Osteoblast (primary cell): ENCODE data around the gene DBH. TPM values are rescaled to one million over a fixed set of nuclear protein-coding genes. Genes with fewer than 3 reads are reported as not detected.

Experiments
- DNase-seq: peaks from one replicate; pipeline ENCODE4 v3.0.0; 2011; ENCODE audit warnings: low spot score, mixed read lengths; ENCODE audit not compliant: insufficient read length; ENCODE audit errors: missing footprints
- H2AFZ ChIP-seq: 2 replicates; pipeline ENCODE4 v1.6.0; 2011; ENCODE audit warnings: mild to moderate bottlenecking, low read length
- H3K27ac ChIP-seq: 2 replicates; pipeline ENCODE4 v1.5.1; 2011; ENCODE audit warnings: mild to moderate bottlenecking, low read depth, low read length, moderate library complexity
- H3K27me3 ChIP-seq: 2 replicates; pipeline ENCODE4 v1.6.0; 2012; ENCODE audit warnings: mild to moderate bottlenecking, control low read depth, inconsistent platforms, low read length, moderate library complexity; ENCODE audit not compliant: insufficient read depth
- H3K36me3 ChIP-seq: 2 replicates; pipeline ENCODE4 v1.5.1; 2011; ENCODE audit warnings: mild to moderate bottlenecking, low read length, control low read depth, moderate library complexity; ENCODE audit not compliant: insufficient read depth
- H3K4me1 ChIP-seq: 2 replicates; pipeline ENCODE4 v1.5.1; 2011; ENCODE audit warnings: mild to moderate bottlenecking, low read length, control low read depth, moderate library complexity; ENCODE audit not compliant: insufficient read depth
- H3K4me2 ChIP-seq: 2 replicates; pipeline ENCODE4 v1.6.0; 2011; ENCODE audit warnings: mild to moderate bottlenecking, low read length; ENCODE audit not compliant: insufficient read depth
- H3K4me3 ChIP-seq: fragments of 200-600 bp; sonication (generic); 3 replicates; pipeline ENCODE4 v1.5.1; 2012; ENCODE audit warnings: mild to moderate bottlenecking, low read length, inconsistent platforms; ENCODE audit not compliant: insufficient read depth
- H3K79me2 ChIP-seq: 2 replicates; pipeline ENCODE4 v1.6.0; 2012; ENCODE audit warnings: mild to moderate bottlenecking, low read length, control low read depth, inconsistent platforms; ENCODE audit not compliant: insufficient read depth
- H3K9me3 ChIP-seq: 2 replicates; pipeline ENCODE4 v1.5.1; 2011; ENCODE audit warnings: low read depth, low read length, control low read depth
- H4K20me1 ChIP-seq: 2 replicates; pipeline ENCODE4 v1.6.0; 2012; ENCODE audit warnings: mild to moderate bottlenecking, low read length, control low read depth; ENCODE audit not compliant: insufficient read depth
- total RNA-seq: library from RNA; depleted of rRNA; stranded (reverse); fragments of >200 nt; gene quantifications from 2 replicates; pipeline ENCODE4 v1.2.3, GENCODE V29; 2012
- TF ChIP-seq, protein P1 (sequence below): IDR thresholded peaks from 2 replicates; pipeline ENCODE4 v1.5.1; 2011; ENCODE audit warnings: mild to moderate bottlenecking, low read depth, low read length, moderate library complexity; ENCODE audit errors: extremely low read depth

The DBH gene
- total RNA-seq, 1 donor: not detected

DNA sequence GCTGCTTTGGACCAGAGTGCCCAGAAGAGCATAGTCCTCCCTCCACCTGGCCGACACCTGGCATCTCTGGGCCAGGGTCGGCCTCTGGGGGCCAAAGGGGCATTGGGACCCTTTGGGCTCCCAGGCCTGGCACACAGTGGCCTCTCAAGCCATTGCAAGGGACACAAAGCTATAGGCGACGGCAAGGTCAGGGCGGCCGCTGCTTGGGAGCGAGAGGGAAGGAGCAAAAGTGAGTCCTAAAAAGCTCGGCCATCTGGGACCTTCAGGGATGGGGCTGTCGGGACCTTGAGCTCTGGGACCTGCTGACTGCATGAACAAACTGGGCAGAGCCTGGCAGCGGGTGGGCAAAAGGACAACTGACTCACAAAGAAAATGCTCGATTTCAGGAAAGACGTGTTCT is 13.9 kb downstream of the DBH start:
- H3K27me3 ChIP-seq: peaks cover 19% of the 10 kb centered on the region
- H4K20me1 ChIP-seq: no peaks in the 10 kb centered on the region
- H3K4me1 ChIP-seq: no peaks in the 10 kb centered on the region
- no peak overlapping the region for H3K27ac ChIP-seq
- H3K36me3 ChIP-seq: no peaks in the 10 kb centered on the region
- H3K79me2 ChIP-seq: no peaks in the 10 kb centered on the region
- H2AFZ ChIP-seq: no peak overlapping the region
- DNase-seq: no peak
- H3K9me3 ChIP-seq: no peaks in the 10 kb centered on the region
- H3K4me2 ChIP-seq: no peak overlapping the region
- TF ChIP-seq, protein P1, sequence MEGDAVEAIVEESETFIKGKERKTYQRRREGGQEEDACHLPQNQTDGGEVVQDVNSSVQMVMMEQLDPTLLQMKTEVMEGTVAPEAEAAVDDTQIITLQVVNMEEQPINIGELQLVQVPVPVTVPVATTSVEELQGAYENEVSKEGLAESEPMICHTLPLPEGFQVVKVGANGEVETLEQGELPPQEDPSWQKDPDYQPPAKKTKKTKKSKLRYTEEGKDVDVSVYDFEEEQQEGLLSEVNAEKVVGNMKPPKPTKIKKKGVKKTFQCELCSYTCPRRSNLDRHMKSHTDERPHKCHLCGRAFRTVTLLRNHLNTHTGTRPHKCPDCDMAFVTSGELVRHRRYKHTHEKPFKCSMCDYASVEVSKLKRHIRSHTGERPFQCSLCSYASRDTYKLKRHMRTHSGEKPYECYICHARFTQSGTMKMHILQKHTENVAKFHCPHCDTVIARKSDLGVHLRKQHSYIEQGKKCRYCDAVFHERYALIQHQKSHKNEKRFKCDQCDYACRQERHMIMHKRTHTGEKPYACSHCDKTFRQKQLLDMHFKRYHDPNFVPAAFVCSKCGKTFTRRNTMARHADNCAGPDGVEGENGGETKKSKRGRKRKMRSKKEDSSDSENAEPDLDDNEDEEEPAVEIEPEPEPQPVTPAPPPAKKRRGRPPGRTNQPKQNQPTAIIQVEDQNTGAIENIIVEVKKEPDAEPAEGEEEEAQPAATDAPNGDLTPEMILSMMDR: no peak
- no peak overlapping the region for H3K4me3 ChIP-seq

DNA sequence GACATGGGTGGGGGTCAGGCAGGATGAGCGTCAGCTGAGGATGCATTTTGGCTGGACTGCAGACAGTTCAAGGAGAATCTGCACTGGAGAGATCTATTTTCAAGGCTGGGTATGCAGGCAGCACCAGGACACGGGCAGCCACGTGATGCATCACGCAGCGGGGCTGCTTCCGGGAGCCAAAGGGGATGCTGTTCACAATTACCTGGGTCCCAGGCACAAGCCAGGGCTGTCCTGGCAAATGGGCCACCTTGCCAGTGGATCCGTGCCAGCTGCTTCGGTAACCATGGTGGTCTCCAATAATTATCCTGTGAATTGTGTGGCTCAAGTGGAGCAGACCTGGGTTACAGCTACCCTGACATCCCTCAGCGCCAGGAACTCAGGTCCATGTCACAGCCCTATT is 17.5 kb downstream of the DBH start:
- no peaks in the 10 kb centered on the region for H3K79me2 ChIP-seq
- H2AFZ ChIP-seq: no peak overlapping the region
- H3K4me2 ChIP-seq: no peak overlapping the region
- H3K4me3 ChIP-seq: no peak overlapping the region
- no peaks in the 10 kb centered on the region for H4K20me1 ChIP-seq
- no peak overlapping the region for H3K27ac ChIP-seq
- no peaks in the 10 kb centered on the region for H3K9me3 ChIP-seq
- TF ChIP-seq, protein P1: no peak
- no peak for DNase-seq
- peaks cover 4% of the 10 kb centered on the region for H3K4me1 ChIP-seq
- peaks cover 41% of the 10 kb centered on the region for H3K27me3 ChIP-seq
- H3K36me3 ChIP-seq: no peaks in the 10 kb centered on the region

DNA sequence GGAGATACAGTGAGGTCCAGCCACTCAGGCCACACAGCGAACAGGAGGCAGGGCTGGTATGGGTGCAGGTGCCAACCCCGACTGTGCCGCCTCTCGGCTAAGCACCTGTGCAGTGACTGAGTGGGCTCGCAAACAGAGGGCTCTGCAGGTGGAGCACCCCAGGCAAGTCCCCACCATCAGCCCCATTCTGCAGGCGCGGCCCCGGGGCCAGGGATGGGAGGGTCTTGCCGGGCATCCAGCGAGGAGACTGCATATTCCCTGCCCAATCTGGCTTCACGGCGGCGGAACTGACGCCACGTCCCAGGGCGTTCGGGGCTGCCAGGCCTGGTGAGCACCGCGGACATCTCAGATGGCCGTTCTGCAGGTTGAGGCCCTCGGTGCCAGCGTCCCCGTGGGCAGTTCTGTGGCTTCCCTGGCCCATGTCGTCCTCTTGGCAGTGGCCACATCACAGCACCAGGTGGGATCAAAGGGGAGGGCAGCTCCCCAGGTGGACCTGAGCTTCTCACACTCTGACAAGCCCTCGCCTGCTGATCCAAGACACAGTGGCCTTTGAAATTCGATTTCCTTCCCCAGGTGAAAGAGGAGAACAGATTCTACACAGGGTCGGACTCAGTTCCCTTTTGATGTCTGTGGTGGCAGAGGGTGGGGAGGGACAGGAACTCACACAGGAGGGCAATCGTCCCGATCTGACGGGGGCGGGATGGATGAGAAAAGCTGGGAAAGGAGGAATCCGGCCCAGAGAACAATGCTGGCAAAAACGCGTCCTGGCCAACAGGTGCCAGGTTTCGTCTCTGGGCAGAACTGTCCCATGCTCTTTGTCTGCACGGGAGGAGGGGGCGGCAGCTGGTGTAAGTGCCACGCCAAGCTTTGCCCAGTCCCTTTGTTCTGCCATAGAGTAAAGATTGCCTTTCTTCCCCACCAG is 18.8 kb downstream of the DBH start:
- Histone ChIP-seq H3K36me3 (no peaks in the 10 kb centered on the region), H3K4me1 (peaks cover 8% of the 10 kb centered on the region), H3K79me2 (no peaks in the 10 kb centered on the region), H3K27me3 (peaks cover 44% of the 10 kb centered on the region), H2AFZ (no peak overlapping the region), H3K4me3 (no peak overlapping the region), H3K27ac (no peak overlapping the region), H3K4me2 (no peak overlapping the region), H3K9me3 (no peaks in the 10 kb centered on the region), H4K20me1 (no peaks in the 10 kb centered on the region)
- TF ChIP-seq, protein P1: no peak
- DNase-seq: no peak

DNA sequence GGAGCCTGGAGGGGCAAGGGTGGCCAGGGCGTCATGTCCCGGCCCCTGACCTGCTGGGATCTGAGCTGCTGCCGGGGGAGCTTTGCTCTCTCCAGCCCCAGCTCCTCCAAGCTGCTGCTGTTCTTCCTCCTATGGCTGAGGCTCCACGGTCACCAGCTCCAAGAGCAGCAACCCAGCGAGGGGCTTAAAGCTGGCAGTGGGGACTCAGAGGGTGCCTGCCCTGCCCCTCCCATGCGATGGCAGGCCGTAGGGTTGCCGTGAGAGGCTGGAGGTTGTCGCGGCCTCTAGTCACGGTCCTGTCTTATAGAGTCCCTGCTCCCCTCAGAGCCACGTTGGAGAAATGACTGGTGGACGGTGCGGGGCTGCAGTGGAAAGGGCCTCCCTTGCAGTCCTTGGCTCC is 19.5 kb downstream of the DBH start:
- no peak for DNase-seq
- H3K27ac ChIP-seq: no peak overlapping the region
- no peak overlapping the region for H3K4me2 ChIP-seq
- no peaks in the 10 kb centered on the region for H4K20me1 ChIP-seq
- no peak overlapping the region for H2AFZ ChIP-seq
- no peaks in the 10 kb centered on the region for H3K36me3 ChIP-seq
- H3K79me2 ChIP-seq: no peaks in the 10 kb centered on the region
- peaks cover 43% of the 10 kb centered on the region for H3K27me3 ChIP-seq
- no peak overlapping the region for H3K4me3 ChIP-seq
- TF ChIP-seq, protein P1: no peak
- no peaks in the 10 kb centered on the region for H3K9me3 ChIP-seq
- H3K4me1 ChIP-seq: peaks cover 8% of the 10 kb centered on the region
